Measurements from ENCODE around the gene LIPT2.

LIPT2 gene

GRCh38 chr11:74464746-74465145 lies 28.8 kb downstream of the LIPT2 start:
- DNase-seq (ENCODE audit: low spot score): no peak

GRCh38 chr11:74463216-74463615 lies 30.3 kb downstream of the LIPT2 start:
- DNase-seq (ENCODE audit: low spot score): no peak

- DNase-seq (ENCODE audit: low spot score): no peak
Measured at GRCh38 chr11:74462631-74463030, 30.9 kb downstream of the LIPT2 start.

- no peak for DNase-seq (ENCODE audit: low spot score)
Measured at GRCh38 chr11:74462009-74462408, 31.5 kb downstream of the LIPT2 start.

GRCh38 chr11:74460481-74461154 lies 32.9 kb downstream of the LIPT2 start:
- no peak for DNase-seq (ENCODE audit: low spot score)

- no peak for DNase-seq (ENCODE audit: low spot score)
Measured at GRCh38 chr11:74460065-74460464, 33.5 kb downstream of the LIPT2 start.

GRCh38 chr11:74459584-74459983 lies 33.9 kb downstream of the LIPT2 start:
- DNase-seq (ENCODE audit: low spot score): no peak

GRCh38 chr11:74457356-74457755 lies 36.2 kb downstream of the LIPT2 start:
- no peak for DNase-seq (ENCODE audit: low spot score)

- peak; percentile 59 for DNase-seq (ENCODE audit: low spot score)
Measured at GRCh38 chr11:74453373-74453975, 40.0 kb downstream of the LIPT2 start.

- DNase-seq (ENCODE audit: low spot score): no peak
Measured at GRCh38 chr11:74452366-74452765, 41.2 kb downstream of the LIPT2 start.

- DNase-seq (ENCODE audit: low spot score): no peak
Measured at GRCh38 chr11:74450318-74450717, 43.2 kb downstream of the LIPT2 start.

GRCh38 chr11:74449369-74449931 lies 44.1 kb downstream of the LIPT2 start:
- DNase-seq (ENCODE audit: low spot score): peak; percentile 79

- DNase-seq (ENCODE audit: low spot score): no peak
Measured at GRCh38 chr11:74447720-74448119, 45.8 kb downstream of the LIPT2 start.

GRCh38 chr11:74446532-74446938 lies 47.0 kb downstream of the LIPT2 start:
- no peak for DNase-seq (ENCODE audit: low spot score)

GRCh38 chr11:74444173-74444826 lies 49.2 kb downstream of the LIPT2 start:
- no peak for DNase-seq (ENCODE audit: low spot score)

- DNase-seq (ENCODE audit: low spot score): no peak
Measured at GRCh38 chr11:74443071-74443864, 50.3 kb downstream of the LIPT2 start.

GRCh38 chr11:74442636-74443035 lies 50.9 kb downstream of the LIPT2 start:
- no peak for DNase-seq (ENCODE audit: low spot score)
